ENCODE data around the gene LRBA.
A peak's percentile ranks its signal among the peaks of the same experiment; 100 is the strongest.

Gene LRBA

GRCh38 chr4:150988238-150988637 is 26.8 kb downstream of the LRBA start:
- DNase-seq (ENCODE audit: low read depth): no peak
- no peak overlapping the region for H3K4me3 ChIP-seq (ENCODE audit: low read length)
- TF ChIP-seq CTCF (IDR thresholded peaks at IDR 0.05; ENCODE audit: insufficient read depth, low read depth, low read length, missing control alignments): no peak

- TF ChIP-seq CTCF (IDR thresholded peaks at IDR 0.05; ENCODE audit: insufficient read depth, low read depth, low read length, missing control alignments): no peak
- DNase-seq (ENCODE audit: low read depth): no peak
- no peak overlapping the region for H3K4me3 ChIP-seq (ENCODE audit: low read length)
These were observed 27.9 kb downstream of the LRBA start for GRCh38 chr4:150987204-150987603.

- H3K4me3 ChIP-seq (ENCODE audit: low read length): no peak overlapping the region
- TF ChIP-seq CTCF (IDR thresholded peaks at IDR 0.05; ENCODE audit: insufficient read depth, low read depth, low read length, missing control alignments): no peak
- DNase-seq (ENCODE audit: low read depth): no peak
These were observed 29.0 kb downstream of the LRBA start for GRCh38 chr4:150986085-150986484.

- no peak overlapping the region for H3K4me3 ChIP-seq (ENCODE audit: low read length)
- no peak for TF ChIP-seq CTCF (IDR thresholded peaks at IDR 0.05; ENCODE audit: insufficient read depth, low read depth, low read length, missing control alignments)
- no peak for DNase-seq (ENCODE audit: low read depth)
These were observed 31.2 kb downstream of the LRBA start for GRCh38 chr4:150983851-150984250.

- TF ChIP-seq CTCF (IDR thresholded peaks at IDR 0.05; ENCODE audit: insufficient read depth, low read depth, low read length, missing control alignments): no peak
- no peak for DNase-seq (ENCODE audit: low read depth)
- no peak overlapping the region for H3K4me3 ChIP-seq (ENCODE audit: low read length)
These were observed 32.4 kb downstream of the LRBA start for GRCh38 chr4:150982557-150983233.

GRCh38 chr4:150978738-150979575 is 36.1 kb downstream of the LRBA start:
- peak; percentile 56 for DNase-seq (ENCODE audit: low read depth)
- no peak overlapping the region for H3K4me3 ChIP-seq (ENCODE audit: low read length)
- TF ChIP-seq CTCF (IDR thresholded peaks at IDR 0.05; ENCODE audit: insufficient read depth, low read depth, low read length, missing control alignments): no peak
